ENCODE measurements around the gene EFCAB12.

DNA sequence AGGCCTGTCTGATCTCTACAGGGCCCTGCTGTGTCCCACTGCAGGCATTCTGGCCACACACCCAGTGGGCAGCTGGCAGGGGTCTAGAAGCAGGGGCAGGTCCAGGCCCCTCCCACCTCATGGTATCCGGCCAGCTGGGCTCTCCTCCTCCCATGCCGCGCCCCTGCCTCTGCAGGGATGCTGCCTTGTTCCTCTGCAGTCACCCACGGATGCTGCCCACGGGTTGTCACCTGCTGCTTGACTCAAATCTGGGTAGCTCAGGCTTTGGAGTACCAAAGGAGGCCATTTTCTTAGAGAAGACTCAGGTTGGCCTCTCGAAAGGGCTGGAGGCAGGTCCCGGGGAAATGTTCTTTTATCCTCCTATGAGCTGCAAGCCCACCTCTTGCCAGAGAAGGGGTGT is 25.0 kb downstream of the EFCAB12 start:
- TF ChIP-seq, protein P1, sequence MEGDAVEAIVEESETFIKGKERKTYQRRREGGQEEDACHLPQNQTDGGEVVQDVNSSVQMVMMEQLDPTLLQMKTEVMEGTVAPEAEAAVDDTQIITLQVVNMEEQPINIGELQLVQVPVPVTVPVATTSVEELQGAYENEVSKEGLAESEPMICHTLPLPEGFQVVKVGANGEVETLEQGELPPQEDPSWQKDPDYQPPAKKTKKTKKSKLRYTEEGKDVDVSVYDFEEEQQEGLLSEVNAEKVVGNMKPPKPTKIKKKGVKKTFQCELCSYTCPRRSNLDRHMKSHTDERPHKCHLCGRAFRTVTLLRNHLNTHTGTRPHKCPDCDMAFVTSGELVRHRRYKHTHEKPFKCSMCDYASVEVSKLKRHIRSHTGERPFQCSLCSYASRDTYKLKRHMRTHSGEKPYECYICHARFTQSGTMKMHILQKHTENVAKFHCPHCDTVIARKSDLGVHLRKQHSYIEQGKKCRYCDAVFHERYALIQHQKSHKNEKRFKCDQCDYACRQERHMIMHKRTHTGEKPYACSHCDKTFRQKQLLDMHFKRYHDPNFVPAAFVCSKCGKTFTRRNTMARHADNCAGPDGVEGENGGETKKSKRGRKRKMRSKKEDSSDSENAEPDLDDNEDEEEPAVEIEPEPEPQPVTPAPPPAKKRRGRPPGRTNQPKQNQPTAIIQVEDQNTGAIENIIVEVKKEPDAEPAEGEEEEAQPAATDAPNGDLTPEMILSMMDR (IDR thresholded peaks at IDR 0.05), result no peak
- TF ChIP-seq POLR2AphosphoS5 (IDR thresholded peaks at IDR 0.05; ENCODE audit: low read depth, low read length) (no peak), SIN3A (IDR thresholded peaks at IDR 0.05; ENCODE audit: borderline replicate concordance, insufficient read depth, low read depth, low read length) (no peak)
- TF ChIP-seq, protein P2, sequence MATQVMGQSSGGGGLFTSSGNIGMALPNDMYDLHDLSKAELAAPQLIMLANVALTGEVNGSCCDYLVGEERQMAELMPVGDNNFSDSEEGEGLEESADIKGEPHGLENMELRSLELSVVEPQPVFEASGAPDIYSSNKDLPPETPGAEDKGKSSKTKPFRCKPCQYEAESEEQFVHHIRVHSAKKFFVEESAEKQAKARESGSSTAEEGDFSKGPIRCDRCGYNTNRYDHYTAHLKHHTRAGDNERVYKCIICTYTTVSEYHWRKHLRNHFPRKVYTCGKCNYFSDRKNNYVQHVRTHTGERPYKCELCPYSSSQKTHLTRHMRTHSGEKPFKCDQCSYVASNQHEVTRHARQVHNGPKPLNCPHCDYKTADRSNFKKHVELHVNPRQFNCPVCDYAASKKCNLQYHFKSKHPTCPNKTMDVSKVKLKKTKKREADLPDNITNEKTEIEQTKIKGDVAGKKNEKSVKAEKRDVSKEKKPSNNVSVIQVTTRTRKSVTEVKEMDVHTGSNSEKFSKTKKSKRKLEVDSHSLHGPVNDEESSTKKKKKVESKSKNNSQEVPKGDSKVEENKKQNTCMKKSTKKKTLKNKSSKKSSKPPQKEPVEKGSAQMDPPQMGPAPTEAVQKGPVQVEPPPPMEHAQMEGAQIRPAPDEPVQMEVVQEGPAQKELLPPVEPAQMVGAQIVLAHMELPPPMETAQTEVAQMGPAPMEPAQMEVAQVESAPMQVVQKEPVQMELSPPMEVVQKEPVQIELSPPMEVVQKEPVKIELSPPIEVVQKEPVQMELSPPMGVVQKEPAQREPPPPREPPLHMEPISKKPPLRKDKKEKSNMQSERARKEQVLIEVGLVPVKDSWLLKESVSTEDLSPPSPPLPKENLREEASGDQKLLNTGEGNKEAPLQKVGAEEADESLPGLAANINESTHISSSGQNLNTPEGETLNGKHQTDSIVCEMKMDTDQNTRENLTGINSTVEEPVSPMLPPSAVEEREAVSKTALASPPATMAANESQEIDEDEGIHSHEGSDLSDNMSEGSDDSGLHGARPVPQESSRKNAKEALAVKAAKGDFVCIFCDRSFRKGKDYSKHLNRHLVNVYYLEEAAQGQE (IDR thresholded peaks at IDR 0.05; ENCODE audit: insufficient read depth in 1 of 2, low read depth in 2 of 2, low read length in 1 of 2), result no peak

Data from Panc1 (cell line).